GM21423 (cell line): Measurements from ENCODE around the gene ZNF195.
"Not testable (repeated sequence)": the region's sequence is repeated elsewhere in the genome, so short reads cannot be mapped to it uniquely, and the experiment has no call there.

ENCODE experiments used
- ATAC-seq: cut with Tn5 transposase; IDR thresholded peaks from one replicate; pipeline ENCODE4 v1.9.1; 2021; ENCODE audit warnings: mild to moderate bottlenecking, moderate library complexity; ENCODE audit not compliant: unreplicated experiment

Gene ZNF195

DNA sequence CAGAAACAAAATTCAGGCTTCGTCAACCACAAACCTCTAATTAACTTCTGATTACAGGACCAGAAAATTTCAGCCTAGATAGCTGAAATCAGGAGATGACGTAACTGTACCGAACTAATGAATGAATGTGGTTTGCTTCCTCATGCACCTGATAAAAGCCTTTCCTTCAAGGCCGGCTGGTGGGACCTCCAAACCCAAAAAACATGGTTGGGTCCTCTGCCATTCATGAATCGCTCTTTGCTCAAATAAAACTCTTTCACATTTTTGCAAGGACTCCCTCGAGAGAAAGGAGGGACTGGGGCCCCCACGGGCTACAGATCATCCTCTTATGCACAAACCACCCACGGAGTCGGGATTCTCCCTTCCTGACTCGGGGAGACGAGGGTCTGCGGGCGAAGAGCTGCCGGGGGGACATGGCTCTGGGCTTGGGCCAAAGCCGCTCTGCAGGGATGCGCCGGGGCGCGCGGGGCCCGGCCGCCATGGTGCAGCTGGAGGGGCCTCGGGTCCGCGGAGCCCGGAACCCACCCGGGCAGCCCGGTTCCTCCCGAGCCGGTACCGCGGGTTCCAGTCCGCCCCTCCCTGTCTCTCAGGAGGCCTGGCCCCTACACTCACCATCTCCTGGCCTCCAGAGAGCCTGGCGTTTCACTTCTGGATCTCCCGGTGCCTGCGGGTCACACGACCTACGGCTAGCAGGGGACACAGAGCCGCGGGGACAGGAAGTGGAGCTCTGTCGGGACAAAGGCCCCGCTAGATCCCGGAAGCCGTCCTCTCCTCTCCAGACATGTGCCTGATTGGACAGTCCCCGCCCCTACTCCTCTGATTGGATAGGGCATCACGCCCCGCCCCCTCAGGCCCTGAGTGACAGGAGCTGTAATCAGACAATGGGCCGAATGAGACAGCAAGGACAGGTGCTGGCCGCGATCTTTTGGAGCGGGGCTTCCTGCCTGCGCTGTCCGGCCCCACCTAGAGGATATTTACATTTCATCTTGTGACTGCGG lies at the start of gene ZNF195:
Gene ZNF195, minus strand, starts transcription at position 721 of the 998 bp plus-strand sequence. Its CDS starts 106 bp downstream, at position 615.
- ATAC-seq, result peak; percentile 99

- not testable (repeated sequence) for ATAC-seq
These were observed 49.1 kb upstream of the ZNF195 start for GRCh38 chr11:3428076-3428475.

DNA sequence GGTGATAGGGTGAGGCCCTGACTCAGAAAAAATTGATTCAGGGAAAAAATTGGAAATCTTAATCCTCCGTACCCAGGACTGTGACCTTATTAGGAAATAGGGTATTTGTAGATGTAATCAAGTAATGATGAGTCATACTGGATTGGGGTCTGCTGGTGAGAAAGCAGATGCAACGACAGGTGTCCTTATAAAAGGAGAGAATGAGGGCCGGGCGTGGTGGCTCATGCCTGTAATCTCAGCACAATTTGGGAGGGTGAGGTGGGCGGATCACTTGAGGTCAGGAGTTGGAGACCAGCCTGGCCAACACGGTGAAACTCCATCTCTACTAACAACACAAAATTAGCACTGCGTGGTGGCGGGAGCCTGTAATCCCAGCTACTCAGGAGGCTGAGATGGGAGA lies 47.6 kb upstream of the ZNF195 start:
- not testable (repeated sequence) for ATAC-seq

DNA sequence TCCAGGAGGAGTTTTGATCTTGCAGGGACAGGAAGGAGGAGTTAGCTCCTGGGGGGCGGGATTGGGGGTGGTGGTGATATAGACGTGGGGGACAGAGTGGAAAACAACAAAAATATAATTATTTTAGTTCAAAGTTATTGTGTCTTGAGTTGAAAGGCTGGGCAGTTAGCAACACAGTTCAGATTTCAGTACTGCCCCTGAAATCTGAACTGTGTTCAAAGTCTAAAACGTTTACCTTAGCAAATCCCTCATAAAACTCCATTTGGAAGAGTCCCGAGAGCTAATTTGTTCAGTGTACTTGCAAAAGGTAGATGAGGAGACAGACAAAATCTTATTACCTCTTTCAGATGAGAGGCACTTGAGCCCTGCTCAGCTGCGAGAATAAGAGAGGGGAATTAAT lies 45.0 kb upstream of the ZNF195 start:
- ATAC-seq, result not testable (repeated sequence)

DNA sequence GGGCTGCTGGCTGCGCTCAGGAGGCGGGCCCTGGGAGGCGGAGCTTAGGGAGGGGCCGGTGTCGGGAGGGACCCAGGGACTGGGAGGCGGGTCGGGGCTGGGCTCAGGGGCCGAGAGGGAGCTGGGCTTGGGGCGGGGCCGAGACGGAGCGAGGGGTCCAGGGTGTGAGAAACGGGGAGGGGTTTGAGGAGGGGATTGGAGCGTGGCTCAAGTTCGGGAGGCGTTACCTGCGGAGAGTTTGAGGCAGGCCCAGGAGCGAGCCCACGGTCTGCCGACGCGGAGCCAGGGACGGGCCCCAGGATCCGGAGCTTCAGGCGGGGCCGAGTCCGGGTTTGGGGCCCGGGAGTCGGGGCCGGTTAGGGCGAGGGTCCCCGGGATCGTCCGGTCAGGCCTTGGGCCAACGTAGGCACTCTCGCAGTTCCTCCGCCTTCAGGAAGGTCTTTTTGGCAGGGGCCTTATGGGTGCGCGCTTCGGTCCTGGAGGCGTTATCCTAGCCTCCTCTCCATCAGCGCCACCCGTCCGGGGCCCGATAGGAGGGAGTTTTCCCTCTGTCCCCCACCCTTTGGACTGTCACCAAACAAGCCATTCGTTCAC lies 44.3 kb upstream of the ZNF195 start:
- ATAC-seq, result not testable (repeated sequence)

GRCh38 chr11:3422380-3423137 lies 43.6 kb upstream of the ZNF195 start:
- ATAC-seq, result peak; percentile 95

GRCh38 chr11:3421608-3422379 lies 42.8 kb upstream of the ZNF195 start:
- peak; percentile 15 for ATAC-seq

DNA sequence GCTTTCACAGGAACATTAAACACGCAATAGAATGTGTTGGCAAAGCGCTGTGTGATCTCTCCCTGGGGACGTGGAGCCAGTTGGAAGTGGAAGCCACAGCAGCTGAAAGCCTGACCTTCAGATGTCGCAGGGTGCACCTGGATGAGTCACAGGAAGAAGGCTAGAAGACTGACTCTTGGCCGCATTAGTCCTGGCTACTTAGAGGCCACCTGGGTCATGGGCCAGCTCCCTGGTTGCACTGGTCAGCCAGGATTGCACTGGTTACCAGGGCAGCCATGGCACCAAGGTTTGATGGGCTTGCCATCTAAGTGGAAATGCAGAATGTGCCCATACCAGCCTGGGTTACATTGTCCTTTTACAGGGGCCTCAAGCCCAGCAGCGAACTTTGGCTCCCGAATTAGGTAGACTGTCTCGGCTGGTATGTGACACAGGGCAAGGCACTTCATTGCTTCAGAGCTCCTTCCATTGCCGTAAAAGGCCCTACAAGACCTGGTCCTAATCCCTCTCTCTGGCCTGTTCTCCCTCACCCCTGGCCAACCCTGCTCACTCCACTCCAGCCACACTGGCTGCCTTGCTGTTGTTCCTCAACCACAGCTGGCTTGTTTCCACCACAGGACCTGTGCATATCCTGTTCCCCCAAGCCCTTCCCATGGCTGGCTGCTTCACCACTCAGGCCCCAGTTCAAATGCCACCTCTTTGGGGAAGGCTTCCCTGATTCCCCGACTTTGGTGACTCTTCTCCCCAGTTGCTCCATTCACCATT lies 41.5 kb upstream of the ZNF195 start:
- ATAC-seq, result not testable (repeated sequence)

GRCh38 chr11:3419496-3419895 lies 40.5 kb upstream of the ZNF195 start:
- ATAC-seq, result not testable (repeated sequence)

DNA sequence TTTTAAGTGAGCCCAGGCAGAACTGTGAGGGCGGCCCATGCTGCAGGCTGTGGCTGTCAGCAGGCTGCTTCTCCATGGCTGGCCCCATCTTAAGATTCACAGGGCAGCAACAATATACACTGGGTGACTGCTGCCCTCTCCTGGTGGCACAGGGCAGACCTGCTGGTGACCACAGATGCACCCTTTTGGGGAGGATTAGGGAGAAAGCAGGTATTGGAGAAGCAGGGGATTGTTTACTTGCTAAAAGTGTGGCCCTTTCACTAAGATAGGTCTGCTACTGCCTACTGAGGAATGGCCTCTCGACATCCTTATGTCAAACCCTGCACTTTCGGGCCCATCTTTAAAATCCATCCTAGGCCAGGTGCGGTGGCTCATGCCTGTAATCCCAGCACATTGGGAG lies 38.1 kb upstream of the ZNF195 start:
- ATAC-seq, result not testable (repeated sequence)

DNA sequence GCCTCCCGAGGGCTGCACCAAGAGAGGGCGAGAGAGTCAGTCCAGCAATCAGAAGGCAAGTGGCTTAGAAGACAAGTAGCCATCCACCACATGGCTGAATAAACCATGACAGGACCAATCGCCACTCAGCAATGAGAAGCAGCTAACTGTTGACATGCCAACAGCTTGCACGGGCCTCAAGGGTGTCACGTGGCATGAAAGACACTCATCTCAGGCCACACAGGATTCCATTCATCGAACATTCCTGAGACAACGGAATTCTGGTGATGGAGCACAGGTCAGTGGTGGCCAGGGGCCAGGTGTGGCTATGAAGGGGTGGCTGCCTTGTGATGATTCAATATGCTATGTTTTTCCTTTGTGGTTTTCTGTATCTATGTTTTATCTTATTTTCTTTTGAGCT lies 36.4 kb upstream of the ZNF195 start:
- not testable (repeated sequence) for ATAC-seq

- ATAC-seq, result not testable (repeated sequence)
These were observed 34.7 kb upstream of the ZNF195 start for GRCh38 chr11:3413666-3414065.

GRCh38 chr11:3412837-3413236 lies 33.9 kb upstream of the ZNF195 start:
- no peak for ATAC-seq

GRCh38 chr11:3408722-3409121 lies 29.8 kb upstream of the ZNF195 start:
- ATAC-seq, result not testable (repeated sequence)

DNA sequence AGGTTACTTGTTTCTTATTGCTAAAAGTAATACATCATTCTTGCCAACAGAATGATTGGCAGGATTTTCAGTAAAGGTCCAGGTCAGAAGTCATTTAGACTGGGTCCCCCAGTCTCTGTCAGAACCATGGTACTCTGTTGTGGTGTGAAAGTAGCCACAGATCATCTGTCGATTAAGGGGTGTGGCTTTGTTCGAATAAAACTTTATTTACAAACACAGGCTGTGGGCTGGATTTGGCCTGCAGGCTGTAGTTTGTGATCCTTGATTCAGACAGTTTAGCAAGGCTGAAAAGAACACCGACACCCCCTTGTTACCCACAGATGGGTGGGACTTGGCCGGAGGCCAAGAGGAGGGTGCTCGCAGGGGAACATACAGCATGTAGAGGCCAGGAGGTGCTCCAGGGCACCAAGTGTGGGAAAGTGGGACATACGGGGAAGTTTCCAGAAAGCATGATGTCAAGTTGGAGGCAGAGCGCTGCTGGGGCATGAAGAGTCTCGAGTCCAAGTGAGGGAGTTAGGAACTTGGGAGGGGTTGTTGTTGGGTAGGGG lies 29.2 kb upstream of the ZNF195 start:
- not testable (repeated sequence) for ATAC-seq

GRCh38 chr11:3406937-3407336 lies 28.0 kb upstream of the ZNF195 start:
- not testable (repeated sequence) for ATAC-seq

GRCh38 chr11:3406223-3406875 lies 27.4 kb upstream of the ZNF195 start:
- not testable (repeated sequence) for ATAC-seq

- not testable (repeated sequence) for ATAC-seq
These were observed 25.4 kb upstream of the ZNF195 start for GRCh38 chr11:3404076-3404925.
